ENCODE measurements around the gene DKC1.

DNA sequence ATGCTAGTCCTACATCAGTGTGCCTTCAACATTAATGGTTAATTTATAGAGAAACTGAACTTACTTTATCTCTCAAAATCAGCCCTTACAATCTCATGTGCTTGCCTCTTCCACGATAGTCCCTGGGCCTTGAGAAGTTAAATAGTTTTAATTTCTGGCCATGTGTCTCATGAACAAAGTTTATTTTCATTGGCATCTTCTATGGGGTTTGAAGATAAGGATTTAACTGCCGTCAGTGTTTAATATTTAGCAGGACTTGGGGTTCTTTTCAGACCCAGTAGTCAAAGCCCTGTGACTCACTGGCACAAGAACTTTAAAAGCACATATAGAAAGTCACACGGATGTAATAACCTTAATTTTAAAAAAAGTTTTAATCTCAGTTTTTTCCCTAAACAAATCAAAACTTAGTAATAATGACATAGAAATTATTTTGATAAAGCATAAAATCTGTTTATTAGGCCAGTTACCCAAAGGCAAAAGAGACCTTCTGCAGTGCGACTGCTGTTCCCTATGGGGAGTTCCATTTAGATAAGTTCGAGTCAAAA is 52.7 kb downstream of the DKC1 start:
- TF ChIP-seq CTCF (IDR thresholded peaks at IDR 0.05), result no peak
- TF ChIP-seq POLR2A (IDR thresholded peaks at IDR 0.05), result no peak

All from body of pancreas (tissue), 4 donors.